Nephron (organoid): Measurements from ENCODE around the gene AMT.

ENCODE experiments used
- H3K27ac Mint-ChIP-seq, 3 experiments: 2 replicates each; pipeline ENCODE4 v1.8.0; 2020; ENCODE audit warnings: mixed read lengths in 3 of 3, mild to moderate bottlenecking in 2 of 3, moderate library complexity in 1 of 3
- H3K27me3 Mint-ChIP-seq: 2 replicates; pipeline ENCODE4 v1.8.0; 2021; ENCODE audit warnings: low read depth, mild to moderate bottlenecking, moderate library complexity, mixed read lengths
- H3K36me3 Mint-ChIP-seq: 2 replicates; pipeline ENCODE4 v1.8.0; 2020; ENCODE audit warnings: low read depth, mixed read lengths
- H3K4me1 Mint-ChIP-seq: 2 replicates; pipeline ENCODE4 v1.8.0; 2020; ENCODE audit warnings: mixed read lengths
- H3K4me3 Mint-ChIP-seq, 3 experiments: 2 replicates each; pipeline ENCODE4 v1.8.0; 2020; ENCODE audit warnings: mild to moderate bottlenecking in 3 of 3, mixed read lengths in 3 of 3, moderate library complexity in 2 of 3
- H3K9me3 Mint-ChIP-seq: 2 replicates; pipeline ENCODE4 v1.8.0; 2020; ENCODE audit warnings: mixed read lengths
- TF ChIP-seq, protein P1 (sequence below), 3 experiments: fragments of 200-600 bp; sonication (generic); IDR thresholded peaks; one replicate each; pipeline ENCODE4 v1.5.0; 2021; ENCODE audit warnings: antibody characterized with exemption in 3 of 3; ENCODE audit not compliant: unreplicated experiment in 3 of 3

The AMT gene

DNA sequence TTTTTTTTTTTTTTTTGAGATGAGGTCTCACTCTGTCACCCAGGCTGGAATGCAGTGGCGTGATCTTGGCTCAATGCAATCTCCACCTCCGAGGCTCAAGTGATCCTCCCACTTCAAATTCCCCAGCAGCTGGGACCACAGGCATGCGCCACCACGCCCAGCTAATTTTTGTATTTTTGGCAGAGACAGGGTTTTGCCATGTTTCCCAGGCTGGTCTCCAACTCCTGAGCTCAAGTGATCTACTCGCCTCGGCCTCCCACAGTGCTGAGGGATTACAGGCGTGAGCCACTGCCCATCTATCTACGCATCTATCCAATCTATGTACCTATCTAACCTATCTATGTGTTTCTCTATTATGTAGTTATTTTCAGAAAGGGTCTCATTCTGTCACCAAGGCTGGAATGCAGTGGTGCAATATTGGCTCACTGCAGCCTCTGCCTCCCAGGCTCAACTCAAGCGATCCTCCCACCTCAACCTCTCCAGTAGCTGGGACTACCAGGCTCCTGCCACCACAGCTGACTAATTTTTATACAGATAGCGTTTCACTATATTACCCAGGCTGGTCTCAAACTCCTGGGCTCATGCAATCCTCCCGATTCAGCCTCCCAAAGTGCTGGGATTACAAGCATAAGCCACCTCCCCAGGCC, 43.9 kb downstream of the AMT start:
- no peak overlapping the region for H3K4me3 Mint-ChIP-seq
- peak overlapping the region in 1 of 3 experiments; percentile 72 for H3K27ac Mint-ChIP-seq
- no peaks in the 10 kb centered on the region for H3K27me3 Mint-ChIP-seq
- H3K36me3 Mint-ChIP-seq: peaks cover 34% of the 10 kb centered on the region
- H3K4me1 Mint-ChIP-seq: peaks cover 6% of the 10 kb centered on the region
- no peaks in the 10 kb centered on the region for H3K9me3 Mint-ChIP-seq
- TF ChIP-seq, protein P1, sequence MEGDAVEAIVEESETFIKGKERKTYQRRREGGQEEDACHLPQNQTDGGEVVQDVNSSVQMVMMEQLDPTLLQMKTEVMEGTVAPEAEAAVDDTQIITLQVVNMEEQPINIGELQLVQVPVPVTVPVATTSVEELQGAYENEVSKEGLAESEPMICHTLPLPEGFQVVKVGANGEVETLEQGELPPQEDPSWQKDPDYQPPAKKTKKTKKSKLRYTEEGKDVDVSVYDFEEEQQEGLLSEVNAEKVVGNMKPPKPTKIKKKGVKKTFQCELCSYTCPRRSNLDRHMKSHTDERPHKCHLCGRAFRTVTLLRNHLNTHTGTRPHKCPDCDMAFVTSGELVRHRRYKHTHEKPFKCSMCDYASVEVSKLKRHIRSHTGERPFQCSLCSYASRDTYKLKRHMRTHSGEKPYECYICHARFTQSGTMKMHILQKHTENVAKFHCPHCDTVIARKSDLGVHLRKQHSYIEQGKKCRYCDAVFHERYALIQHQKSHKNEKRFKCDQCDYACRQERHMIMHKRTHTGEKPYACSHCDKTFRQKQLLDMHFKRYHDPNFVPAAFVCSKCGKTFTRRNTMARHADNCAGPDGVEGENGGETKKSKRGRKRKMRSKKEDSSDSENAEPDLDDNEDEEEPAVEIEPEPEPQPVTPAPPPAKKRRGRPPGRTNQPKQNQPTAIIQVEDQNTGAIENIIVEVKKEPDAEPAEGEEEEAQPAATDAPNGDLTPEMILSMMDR (IDR thresholded peaks at IDR 0.05; ENCODE audit: unreplicated experiment in 3 of 3): no peak

DNA sequence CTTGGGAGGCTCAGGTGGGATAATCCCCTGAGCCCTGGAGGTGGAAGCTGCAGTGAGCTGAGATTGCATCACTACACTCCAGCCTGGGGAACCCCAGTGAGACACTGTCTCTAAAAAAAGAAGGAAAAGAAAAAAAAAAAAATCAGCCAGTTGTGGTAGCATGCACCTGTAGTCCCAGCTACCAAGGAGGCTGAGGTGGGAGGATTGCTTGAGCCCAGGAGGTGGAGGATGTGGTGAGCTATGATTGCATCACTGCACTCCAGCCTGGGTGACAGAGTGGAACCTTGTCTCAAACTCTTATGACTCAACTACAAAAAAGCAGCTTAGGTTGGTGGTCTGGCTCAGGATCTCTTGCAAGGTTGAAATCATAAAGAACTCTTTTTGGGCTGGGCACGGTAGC, 44.8 kb downstream of the AMT start:
- Mint-ChIP-seq H3K4me3 (no peak overlapping the region), H3K9me3 (no peaks in the 10 kb centered on the region), H3K27me3 (no peaks in the 10 kb centered on the region), H3K4me1 (peaks cover 6% of the 10 kb centered on the region), H3K36me3 (peaks cover 40% of the 10 kb centered on the region), H3K27ac (no peak overlapping the region)
- TF ChIP-seq, protein P1 (IDR thresholded peaks at IDR 0.05; ENCODE audit: unreplicated experiment in 3 of 3): no peak

DNA sequence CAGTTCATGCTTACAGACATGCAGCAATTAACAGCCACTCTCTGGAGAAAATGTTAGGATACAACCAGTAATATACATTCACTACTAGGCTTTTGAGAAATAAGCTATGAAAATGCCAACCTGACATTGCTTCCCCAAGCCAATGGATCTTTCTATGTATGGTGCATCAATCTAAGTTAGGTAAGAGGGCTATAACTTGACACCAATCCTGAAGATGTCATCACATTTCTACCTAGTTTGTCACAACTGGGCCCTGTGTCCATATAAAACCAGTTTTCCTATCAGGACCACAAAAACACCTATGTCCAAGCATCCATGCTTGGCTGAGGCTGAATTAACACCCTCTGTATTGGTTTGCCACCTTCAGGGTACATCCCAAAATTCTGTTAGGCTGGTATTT, 50.3 kb downstream of the AMT start:
- H3K9me3 Mint-ChIP-seq: no peaks in the 10 kb centered on the region
- TF ChIP-seq, protein P1 (IDR thresholded peaks at IDR 0.05; ENCODE audit: unreplicated experiment in 3 of 3): no peak
- no peaks in the 10 kb centered on the region for H3K4me1 Mint-ChIP-seq
- H3K36me3 Mint-ChIP-seq: peaks cover 61% of the 10 kb centered on the region
- H3K27me3 Mint-ChIP-seq: no peaks in the 10 kb centered on the region
- H3K4me3 Mint-ChIP-seq: no peak overlapping the region
- H3K27ac Mint-ChIP-seq: no peak overlapping the region

GRCh38 chr3:49370585-49371290, 51.5 kb downstream of the AMT start:
- no peak overlapping the region for H3K4me3 Mint-ChIP-seq
- TF ChIP-seq, protein P1 (IDR thresholded peaks at IDR 0.05; ENCODE audit: unreplicated experiment in 3 of 3): no peak
- no peaks in the 10 kb centered on the region for H3K9me3 Mint-ChIP-seq
- peaks cover 71% of the 10 kb centered on the region for H3K36me3 Mint-ChIP-seq
- H3K4me1 Mint-ChIP-seq: no peaks in the 10 kb centered on the region
- H3K27ac Mint-ChIP-seq: no peak overlapping the region
- H3K27me3 Mint-ChIP-seq: no peaks in the 10 kb centered on the region
